ENCODE data around the gene SCUBE1. TPM values are rescaled to one million over a fixed set of nuclear protein-coding genes. Genes with fewer than 3 reads are reported as not detected.

The SCUBE1 gene
- total and polyA plus RNA-seq, 2 of the 8 experiments (the other 6 are each of a cell fraction or from before 2014, with no cell fraction given), result 2.3 to 4.9 TPM

DNA sequence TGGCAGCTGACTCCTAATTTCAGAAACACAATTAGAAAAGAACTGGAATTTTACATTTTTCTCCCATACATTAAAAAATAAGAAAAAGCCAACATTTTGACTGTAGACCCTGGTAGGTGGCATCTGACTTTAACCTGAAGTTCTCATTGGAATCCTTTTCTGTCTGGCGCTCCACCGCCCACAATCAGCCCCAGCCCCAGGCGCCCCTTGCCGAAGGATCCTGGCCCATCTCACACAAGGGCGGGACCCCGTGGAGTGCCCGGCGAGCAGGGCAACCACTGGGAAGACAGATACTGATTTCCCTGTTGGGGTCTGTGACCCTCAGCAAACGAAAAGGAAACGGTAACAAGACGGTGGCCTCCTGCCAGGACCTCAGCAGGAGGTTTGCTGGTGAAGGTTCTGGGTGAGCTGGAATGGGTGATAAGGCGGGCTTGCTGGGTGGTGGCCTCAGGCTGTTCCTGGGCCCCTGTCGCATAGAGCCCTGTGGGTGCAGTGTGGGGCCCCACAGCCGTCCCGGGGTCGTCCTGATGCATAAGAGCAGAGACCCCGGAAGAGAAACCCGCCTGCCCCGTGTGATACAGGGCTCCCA, 176.1 kb downstream of the SCUBE1 start (continued):
- TF ChIP-seq, protein P1, sequence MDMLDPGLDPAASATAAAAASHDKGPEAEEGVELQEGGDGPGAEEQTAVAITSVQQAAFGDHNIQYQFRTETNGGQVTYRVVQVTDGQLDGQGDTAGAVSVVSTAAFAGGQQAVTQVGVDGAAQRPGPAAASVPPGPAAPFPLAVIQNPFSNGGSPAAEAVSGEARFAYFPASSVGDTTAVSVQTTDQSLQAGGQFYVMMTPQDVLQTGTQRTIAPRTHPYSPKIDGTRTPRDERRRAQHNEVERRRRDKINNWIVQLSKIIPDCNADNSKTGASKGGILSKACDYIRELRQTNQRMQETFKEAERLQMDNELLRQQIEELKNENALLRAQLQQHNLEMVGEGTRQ (IDR thresholded peaks at IDR 0.05; ENCODE audit: low read length), result no peak
- TF ChIP-seq KDM1A (IDR thresholded peaks at IDR 0.05; ENCODE audit: borderline replicate concordance, low read length), result no peak
- TF ChIP-seq SP1 (IDR thresholded peaks at IDR 0.05; ENCODE audit: low read depth, low read length), result no peak
- no peak for TF ChIP-seq CBX8 (IDR thresholded peaks at IDR 0.05; ENCODE audit: borderline replicate concordance, low read depth, low read length)
- no peak for TF ChIP-seq SIX5 (IDR thresholded peaks at IDR 0.05; ENCODE audit: low read depth, low read length)
- no peak for TF ChIP-seq RBBP5 (IDR thresholded peaks at IDR 0.05; ENCODE audit: borderline replicate concordance, low read depth, low read length)
- no peak for TF ChIP-seq POLR2AphosphoS5 (IDR thresholded peaks at IDR 0.05; ENCODE audit: low read depth, low read length)
- no peak for TF ChIP-seq CHD1 (IDR thresholded peaks at IDR 0.05; ENCODE audit: low read depth, low read length)
- TF ChIP-seq ATF2 (IDR thresholded peaks at IDR 0.05; ENCODE audit: low read length), result no peak
